Measurements from ENCODE around the gene EPHA4. TPM values are rescaled to one million over a fixed set of nuclear protein-coding genes. Genes with fewer than 3 reads are reported as not detected.
A peak's percentile ranks its signal among the peaks of the same experiment; 100 is the strongest.

Gene EPHA4
- total RNA-seq, 4 donors from 2014 or later: 10.2 to 42.2 (median 20.6) TPM

DNA sequence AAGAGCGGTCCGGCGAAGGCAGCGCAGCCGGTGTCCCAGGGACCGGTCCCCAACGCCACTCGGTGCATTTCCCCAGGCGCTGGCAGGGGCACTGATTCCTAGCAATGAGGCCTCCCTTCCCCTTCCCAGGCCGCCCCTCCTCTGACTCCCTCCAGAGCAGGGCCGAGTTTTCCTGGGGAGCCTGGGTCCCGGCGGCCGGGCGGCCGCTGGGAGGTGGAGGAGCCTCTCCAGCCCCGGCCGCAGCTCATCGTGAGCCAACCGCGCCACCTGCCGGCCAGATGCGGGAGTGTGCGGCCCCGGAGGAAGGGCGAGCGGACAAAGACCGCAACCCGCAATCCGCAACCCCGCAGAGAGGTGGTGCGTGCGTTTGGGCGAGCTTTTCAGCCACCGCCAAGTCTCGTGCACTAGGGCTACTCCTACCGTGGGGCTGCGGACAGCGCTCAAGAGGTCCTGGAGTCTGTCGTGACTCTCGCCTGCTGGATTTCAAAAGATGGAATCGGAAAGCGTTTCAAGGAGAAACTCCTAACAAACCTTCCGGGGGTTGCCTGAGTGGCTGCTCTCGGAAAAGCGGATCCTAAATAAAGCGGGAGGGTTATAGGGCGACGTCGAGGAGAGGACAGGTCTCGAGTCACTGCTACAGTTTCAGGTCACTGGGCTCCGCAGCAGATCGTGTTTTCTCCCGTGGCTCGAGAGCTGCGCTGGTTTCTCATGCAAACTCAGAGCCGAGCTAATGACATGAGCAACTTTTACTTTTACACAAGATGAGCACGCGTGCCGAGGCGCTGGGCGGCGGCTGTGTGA lies 1.5 kb upstream of the EPHA4 start:
- peaks cover 0 to 44% (median 7%) of the 10 kb centered on the region in 4 donors for H3K4me1 ChIP-seq
- peaks cover 0 to 39% of the 10 kb centered on the region in 2 donors for H3K27me3 ChIP-seq
- TF ChIP-seq POLR2A (IDR thresholded peaks at IDR 0.05): no peak
- TF ChIP-seq, protein P1, sequence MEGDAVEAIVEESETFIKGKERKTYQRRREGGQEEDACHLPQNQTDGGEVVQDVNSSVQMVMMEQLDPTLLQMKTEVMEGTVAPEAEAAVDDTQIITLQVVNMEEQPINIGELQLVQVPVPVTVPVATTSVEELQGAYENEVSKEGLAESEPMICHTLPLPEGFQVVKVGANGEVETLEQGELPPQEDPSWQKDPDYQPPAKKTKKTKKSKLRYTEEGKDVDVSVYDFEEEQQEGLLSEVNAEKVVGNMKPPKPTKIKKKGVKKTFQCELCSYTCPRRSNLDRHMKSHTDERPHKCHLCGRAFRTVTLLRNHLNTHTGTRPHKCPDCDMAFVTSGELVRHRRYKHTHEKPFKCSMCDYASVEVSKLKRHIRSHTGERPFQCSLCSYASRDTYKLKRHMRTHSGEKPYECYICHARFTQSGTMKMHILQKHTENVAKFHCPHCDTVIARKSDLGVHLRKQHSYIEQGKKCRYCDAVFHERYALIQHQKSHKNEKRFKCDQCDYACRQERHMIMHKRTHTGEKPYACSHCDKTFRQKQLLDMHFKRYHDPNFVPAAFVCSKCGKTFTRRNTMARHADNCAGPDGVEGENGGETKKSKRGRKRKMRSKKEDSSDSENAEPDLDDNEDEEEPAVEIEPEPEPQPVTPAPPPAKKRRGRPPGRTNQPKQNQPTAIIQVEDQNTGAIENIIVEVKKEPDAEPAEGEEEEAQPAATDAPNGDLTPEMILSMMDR (IDR thresholded peaks at IDR 0.05): peak; percentile 93 to 99 (median 98)
- DNase-seq (ENCODE audit: low spot score in 2 of 2): peak; percentile 82 to 90
- H3K27ac ChIP-seq: peak overlapping the region; percentile 39 to 87 (median 76)
- no peaks in the 10 kb centered on the region for H3K9me3 ChIP-seq
- peak overlapping the region; percentile 42 to 75 (median 60) for H3K4me3 ChIP-seq
- 0 to 1% methylated on average over 34 to 38 of the region's 63 CpGs for WGBS, 2 donors
- H3K36me3 ChIP-seq: no peaks in the 10 kb centered on the region

- H3K27me3 ChIP-seq: peaks cover 0 to 42% of the 10 kb centered on the region in 2 donors
- peak overlapping the region; percentile 42 to 75 (median 60) for H3K4me3 ChIP-seq
- no peaks in the 10 kb centered on the region for H3K36me3 ChIP-seq
- peak in 1 of 2 donors; percentile 12 for DNase-seq (ENCODE audit: low spot score in 2 of 2)
- peak overlapping the region; percentile 39 to 87 (median 76) for H3K27ac ChIP-seq
- H3K4me1 ChIP-seq: peaks cover 0 to 44% (median 7%) of the 10 kb centered on the region in 4 donors
- 1 to 2% methylated on average over 23 to 40 of the region's 42 CpGs for WGBS, 2 donors
- no peaks in the 10 kb centered on the region for H3K9me3 ChIP-seq
- TF ChIP-seq POLR2A (IDR thresholded peaks at IDR 0.05): no peak
- TF ChIP-seq, protein P1 (IDR thresholded peaks at IDR 0.05): no peak
- no peak for TF ChIP-seq EP300 (IDR thresholded peaks at IDR 0.05)
Observed at GRCh38 chr2:221572821-221573429, 821 bp upstream of the EPHA4 start.

DNA sequence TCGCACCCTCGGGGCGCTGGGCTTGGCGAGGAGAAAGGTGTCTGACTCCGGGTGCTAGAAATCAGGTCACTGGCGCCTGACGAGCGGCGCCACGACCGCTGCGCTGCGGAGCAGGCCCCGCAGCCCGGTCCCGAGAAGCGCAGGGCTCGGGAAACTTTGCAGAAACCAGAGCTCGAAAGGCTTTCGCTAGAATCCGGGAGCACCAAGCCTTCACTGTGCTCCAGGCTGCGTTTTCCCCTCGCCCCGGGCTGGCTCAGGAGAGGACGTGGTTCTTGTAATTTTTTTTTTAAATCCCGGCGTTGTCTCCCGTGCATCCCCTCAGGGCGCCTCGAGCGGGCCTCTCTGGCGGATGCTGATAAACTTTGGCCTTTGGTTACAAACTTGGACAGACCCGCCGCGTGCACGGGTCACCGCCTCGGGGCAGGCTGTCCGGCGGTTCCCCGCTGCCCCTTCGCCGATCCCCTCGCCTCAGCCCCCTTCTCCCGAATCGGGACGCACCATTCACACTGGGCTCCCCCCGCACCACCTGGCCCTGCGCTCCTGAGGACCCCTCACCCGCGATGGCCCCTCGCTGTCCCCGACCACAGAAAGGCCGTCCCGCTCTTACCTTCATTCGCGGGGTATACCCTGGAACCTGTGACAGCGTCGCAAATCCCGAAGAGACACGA lies 419 bp downstream of the EPHA4 start:
- peaks cover 0 to 44% (median 7%) of the 10 kb centered on the region in 4 donors for H3K4me1 ChIP-seq
- H3K4me3 ChIP-seq: peak overlapping the region; percentile 42 to 75 (median 60)
- peak in 1 of 2 donors; percentile 19 for DNase-seq (ENCODE audit: low spot score in 2 of 2)
- H3K27me3 ChIP-seq: peaks cover 0 to 53% of the 10 kb centered on the region in 2 donors
- WGBS, 2 donors: 0% methylated on average over 46 to 61 of the region's 61 CpGs
- H3K36me3 ChIP-seq: no peaks in the 10 kb centered on the region
- H3K9me3 ChIP-seq: no peaks in the 10 kb centered on the region
- TF ChIP-seq EP300 (IDR thresholded peaks at IDR 0.05) (no peak), POLR2A (IDR thresholded peaks at IDR 0.05) (no peak)
- TF ChIP-seq, protein P1 (IDR thresholded peaks at IDR 0.05): no peak
- H3K27ac ChIP-seq: peak overlapping the region in 2 of 4 donors; percentile 55 to 87

- peak overlapping the region in 1 of 4 donors; percentile 87 for H3K27ac ChIP-seq
- H3K4me1 ChIP-seq: peaks cover 0 to 44% (median 7%) of the 10 kb centered on the region in 4 donors
- H3K9me3 ChIP-seq: no peaks in the 10 kb centered on the region
- TF ChIP-seq, protein P1 (IDR thresholded peaks at IDR 0.05): no peak
- TF ChIP-seq EP300 (IDR thresholded peaks at IDR 0.05) (no peak), POLR2A (IDR thresholded peaks at IDR 0.05) (no peak)
- peaks cover 0 to 49% of the 10 kb centered on the region in 2 donors for H3K27me3 ChIP-seq
- DNase-seq (ENCODE audit: low spot score in 2 of 2): no peak
- H3K36me3 ChIP-seq: no peaks in the 10 kb centered on the region
- H3K4me3 ChIP-seq: peak overlapping the region; percentile 42 to 75 (median 60)
- 3 to 4% methylated on average over 21 to 34 of the region's 41 CpGs for WGBS, 2 donors
Observed at GRCh38 chr2:221571025-221571550, 1.0 kb downstream of the EPHA4 start.
